C4-2B (cell line): ENCODE data around the gene KLF11.

Experiments used
- H3K27ac ChIP-seq: fragments of 450-650 bp; 2 replicates; pipeline ENCODE4 v1.5.1; 2017
- ZFX ChIP-seq: fragments of 450-650 bp; IDR thresholded peaks from 2 replicates; pipeline ENCODE4 v1.6.1; 2017
- TF ChIP-seq, protein P1 (sequence below): fragments of 450-650 bp; conservative IDR thresholded peaks from 2 replicates; pipeline ENCODE4 v1.5.1; 2017; ENCODE audit warnings: mild to moderate bottlenecking

Gene KLF11

GRCh38 chr2:10059016-10059351 lies 15.6 kb downstream of the KLF11 start:
- no peak for TF ChIP-seq ZFX
- TF ChIP-seq, protein P1, sequence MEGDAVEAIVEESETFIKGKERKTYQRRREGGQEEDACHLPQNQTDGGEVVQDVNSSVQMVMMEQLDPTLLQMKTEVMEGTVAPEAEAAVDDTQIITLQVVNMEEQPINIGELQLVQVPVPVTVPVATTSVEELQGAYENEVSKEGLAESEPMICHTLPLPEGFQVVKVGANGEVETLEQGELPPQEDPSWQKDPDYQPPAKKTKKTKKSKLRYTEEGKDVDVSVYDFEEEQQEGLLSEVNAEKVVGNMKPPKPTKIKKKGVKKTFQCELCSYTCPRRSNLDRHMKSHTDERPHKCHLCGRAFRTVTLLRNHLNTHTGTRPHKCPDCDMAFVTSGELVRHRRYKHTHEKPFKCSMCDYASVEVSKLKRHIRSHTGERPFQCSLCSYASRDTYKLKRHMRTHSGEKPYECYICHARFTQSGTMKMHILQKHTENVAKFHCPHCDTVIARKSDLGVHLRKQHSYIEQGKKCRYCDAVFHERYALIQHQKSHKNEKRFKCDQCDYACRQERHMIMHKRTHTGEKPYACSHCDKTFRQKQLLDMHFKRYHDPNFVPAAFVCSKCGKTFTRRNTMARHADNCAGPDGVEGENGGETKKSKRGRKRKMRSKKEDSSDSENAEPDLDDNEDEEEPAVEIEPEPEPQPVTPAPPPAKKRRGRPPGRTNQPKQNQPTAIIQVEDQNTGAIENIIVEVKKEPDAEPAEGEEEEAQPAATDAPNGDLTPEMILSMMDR = no peak
- H3K27ac ChIP-seq = no peak overlapping the region

- no peak for TF ChIP-seq ZFX
- TF ChIP-seq, protein P1 = no peak
- H3K27ac ChIP-seq = no peak overlapping the region
Measured at GRCh38 chr2:10059552-10060335, 16.4 kb downstream of the KLF11 start.

GRCh38 chr2:10061221-10061925 lies 18.0 kb downstream of the KLF11 start:
- no peak for TF ChIP-seq ZFX
- TF ChIP-seq, protein P1 = no peak
- no peak overlapping the region for H3K27ac ChIP-seq

GRCh38 chr2:10062931-10063365 lies 19.6 kb downstream of the KLF11 start:
- TF ChIP-seq, protein P1 = no peak
- TF ChIP-seq ZFX = no peak
- H3K27ac ChIP-seq = no peak overlapping the region

DNA sequence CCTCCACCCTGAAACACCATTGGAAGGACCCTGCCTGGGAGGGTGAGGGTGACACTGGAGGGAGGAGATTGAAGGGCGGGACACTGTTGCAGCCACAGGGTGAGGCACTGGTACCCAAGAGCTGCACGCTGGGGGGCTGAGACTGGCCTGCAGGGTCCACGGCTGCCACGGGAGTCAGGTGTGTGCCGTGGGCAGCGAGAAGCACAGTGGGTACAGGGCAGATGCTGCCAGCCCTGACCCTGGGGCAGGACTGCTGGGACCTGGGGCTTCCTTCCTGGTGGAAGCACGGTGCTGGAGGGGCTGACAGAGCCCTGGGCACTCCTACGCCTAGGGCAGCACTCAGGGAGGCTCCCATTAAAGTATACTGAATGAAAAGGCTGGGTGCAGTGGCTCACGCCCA lies 20.2 kb downstream of the KLF11 start:
- TF ChIP-seq, protein P1 = no peak
- TF ChIP-seq ZFX = no peak
- no peak overlapping the region for H3K27ac ChIP-seq

- H3K27ac ChIP-seq = no peak overlapping the region
- TF ChIP-seq ZFX = no peak
- TF ChIP-seq, protein P1 = no peak
Measured at GRCh38 chr2:10064932-10065772, 21.8 kb downstream of the KLF11 start.

- no peak overlapping the region for H3K27ac ChIP-seq
- no peak for TF ChIP-seq ZFX
- TF ChIP-seq, protein P1 = no peak
Measured at GRCh38 chr2:10065773-10066055, 22.4 kb downstream of the KLF11 start.
